ENCODE measurements around the gene SPNS2.

The SPNS2 gene

GRCh38 chr17:4558347-4558971 lies 59.8 kb downstream of the SPNS2 start (continued):
- TF ChIP-seq ZNF8 (CRISPR knock-in tag; IDR thresholded peaks at IDR 0.05) (no peak), GLIS3 (CRISPR knock-in tag; IDR thresholded peaks at IDR 0.05) (no peak)

- ATAC-seq: no peak
- TF ChIP-seq PPARA (CRISPR knock-in tag; IDR thresholded peaks at IDR 0.05; ENCODE audit: borderline replicate concordance) (no peak), OSR1 (CRISPR knock-in tag; IDR thresholded peaks at IDR 0.05) (no peak), CSRNP3 (CRISPR knock-in tag; IDR thresholded peaks at IDR 0.05) (no peak), ISL1 (CRISPR knock-in tag; IDR thresholded peaks at IDR 0.05) (no peak), ZNF70 (CRISPR knock-in tag; IDR thresholded peaks at IDR 0.05) (no peak), ZFP30 (CRISPR knock-in tag; IDR thresholded peaks at IDR 0.05) (no peak), RARB (CRISPR knock-in tag; IDR thresholded peaks at IDR 0.05) (no peak), PATZ1 (CRISPR knock-in tag; IDR thresholded peaks at IDR 0.05; ENCODE audit: borderline replicate concordance) (no peak), TOX (CRISPR knock-in tag; IDR thresholded peaks at IDR 0.05; ENCODE audit: borderline replicate concordance) (no peak), ZFP3 (CRISPR knock-in tag; IDR thresholded peaks at IDR 0.05) (no peak), ARNTL (CRISPR knock-in tag; IDR thresholded peaks at IDR 0.05; ENCODE audit: borderline replicate concordance, low read depth) (no peak), ZNF8 (CRISPR knock-in tag; IDR thresholded peaks at IDR 0.05) (no peak), GLIS3 (CRISPR knock-in tag; IDR thresholded peaks at IDR 0.05) (no peak), TSHZ2 (CRISPR knock-in tag; IDR thresholded peaks at IDR 0.05) (no peak), POU6F1 (CRISPR knock-in tag; IDR thresholded peaks at IDR 0.05; ENCODE audit: borderline replicate concordance, low read depth) (no peak), ZC3H10 (CRISPR knock-in tag; IDR thresholded peaks at IDR 0.05) (no peak), SNAI2 (CRISPR knock-in tag; IDR thresholded peaks at IDR 0.05) (no peak), TCF4 (CRISPR knock-in tag; IDR thresholded peaks at IDR 0.05; ENCODE audit: borderline replicate concordance) (no peak), BACH2 (CRISPR knock-in tag; IDR thresholded peaks at IDR 0.05; ENCODE audit: borderline replicate concordance) (no peak)
These were observed 60.6 kb downstream of the SPNS2 start for GRCh38 chr17:4559139-4559791.

- TF ChIP-seq ZNF565 (CRISPR knock-in tag; conservative IDR thresholded peaks at IDR 0.05; ENCODE audit: low read depth): no peak
- no peak for TF ChIP-seq ZC3H10 (CRISPR knock-in tag; IDR thresholded peaks at IDR 0.05)
- TF ChIP-seq PATZ1 (CRISPR knock-in tag; IDR thresholded peaks at IDR 0.05; ENCODE audit: borderline replicate concordance): no peak
- TF ChIP-seq POU6F1 (CRISPR knock-in tag; IDR thresholded peaks at IDR 0.05; ENCODE audit: borderline replicate concordance, low read depth): no peak
- TF ChIP-seq ESRRG (CRISPR knock-in tag; IDR thresholded peaks at IDR 0.05): no peak
- no peak for TF ChIP-seq ISL1 (CRISPR knock-in tag; IDR thresholded peaks at IDR 0.05)
- no peak for TF ChIP-seq GLIS3 (CRISPR knock-in tag; IDR thresholded peaks at IDR 0.05)
- no peak for TF ChIP-seq ZFP3 (CRISPR knock-in tag; IDR thresholded peaks at IDR 0.05)
- no peak for TF ChIP-seq CSDC2 (CRISPR knock-in tag; IDR thresholded peaks at IDR 0.05)
- TF ChIP-seq ZNF8 (CRISPR knock-in tag; IDR thresholded peaks at IDR 0.05): no peak
- TF ChIP-seq ZNF70 (CRISPR knock-in tag; IDR thresholded peaks at IDR 0.05): no peak
- TF ChIP-seq CREB5 (CRISPR knock-in tag; IDR thresholded peaks at IDR 0.05; ENCODE audit: low read depth): no peak
- no peak for TF ChIP-seq OSR1 (CRISPR knock-in tag; IDR thresholded peaks at IDR 0.05)
- no peak for TF ChIP-seq ARNTL (CRISPR knock-in tag; IDR thresholded peaks at IDR 0.05; ENCODE audit: borderline replicate concordance, low read depth)
- TF ChIP-seq SNAI2 (CRISPR knock-in tag; IDR thresholded peaks at IDR 0.05): no peak
- TF ChIP-seq RARB (CRISPR knock-in tag; IDR thresholded peaks at IDR 0.05): no peak
- TF ChIP-seq BACH2 (CRISPR knock-in tag; IDR thresholded peaks at IDR 0.05; ENCODE audit: borderline replicate concordance): no peak
- TF ChIP-seq ZFP30 (CRISPR knock-in tag; IDR thresholded peaks at IDR 0.05): no peak
- ATAC-seq: no peak
These were observed 61.3 kb downstream of the SPNS2 start for GRCh38 chr17:4559966-4560365.
